ENCODE data around the gene RAB11FIP5.

GRCh38 chr2:73110168-73111072 is 2.3 kb downstream of the RAB11FIP5 start:
- TF ChIP-seq CTCF (IDR thresholded peaks at IDR 0.05) (no peak), POLR2A (IDR thresholded peaks at IDR 0.05) (no peak), EP300 (IDR thresholded peaks at IDR 0.05) (no peak)
